GM23338 (cell line): ENCODE results near the gene RSBN1L. TPM values are rescaled to one million over a fixed set of nuclear protein-coding genes. Genes with fewer than 3 reads are reported as not detected.
A peak's percentile ranks its signal among the peaks of the same experiment; 100 is the strongest.

Source experiments
- ATAC-seq: fragments of 200-7000 bp; cut with Tn5 transposase; 3 replicates; pipeline ENCODE4 v1.9.1; 2020
- DNase-seq: peaks from one replicate; pipeline ENCODE4 v3.0.0-alpha.2; 2015; ENCODE audit warnings: low spot score
- H2AFZ ChIP-seq: fragments of 200-600 bp; sonication (generic); 2 replicates; pipeline ENCODE4 v1.8.0; 2016; ENCODE audit warnings: antibody characterized with exemption, mild to moderate bottlenecking, moderate library complexity
- H3F3A ChIP-seq: fragments of 200-600 bp; sonication (generic); replicated peaks from 2 replicates; pipeline ENCODE4 v1.8.0; 2017; ENCODE audit warnings: antibody characterized with exemption, mixed run types, low read depth
- H3K27ac ChIP-seq: fragments of 200-600 bp; sonication (generic); 2 replicates; pipeline ENCODE4 v1.6.1; 2016; ENCODE audit warnings: low read depth
- H3K27me3 ChIP-seq: fragments of 200-600 bp; sonication (generic); 2 replicates; pipeline ENCODE4 v1.8.0; 2016; ENCODE audit warnings: mild to moderate bottlenecking, mixed run types, moderate library complexity; ENCODE audit not compliant: insufficient read depth
- H3K36me3 ChIP-seq: fragments of 200-600 bp; sonication (generic); 2 replicates; pipeline ENCODE4 v1.8.0; 2016; ENCODE audit warnings: mild to moderate bottlenecking; ENCODE audit not compliant: insufficient read depth
- H3K4me1 ChIP-seq: fragments of 200-600 bp; sonication (generic); 2 replicates; pipeline ENCODE4 v1.8.0; 2016; ENCODE audit warnings: mild to moderate bottlenecking, moderate library complexity; ENCODE audit not compliant: insufficient read depth
- H3K4me2 ChIP-seq: fragments of 200-600 bp; sonication (generic); 2 replicates; pipeline ENCODE4 v1.7.1; 2017; ENCODE audit warnings: mixed run types
- H3K4me3 ChIP-seq: fragments of 200-600 bp; sonication (generic); 2 replicates; pipeline ENCODE4 v1.6.1; 2016; ENCODE audit warnings: mixed run types
- H3K79me2 ChIP-seq: fragments of 200-600 bp; sonication (generic); replicated peaks from 2 replicates; pipeline ENCODE4 v1.8.0; 2017; ENCODE audit warnings: mild to moderate bottlenecking; ENCODE audit not compliant: insufficient read depth
- H3K9me2 ChIP-seq: fragments of 200-600 bp; sonication (generic); 2 replicates; pipeline ENCODE4 v1.8.0; 2017; ENCODE audit not compliant: insufficient read depth
- H4K20me1 ChIP-seq: fragments of 200-600 bp; sonication (generic); replicated peaks from 2 replicates; pipeline ENCODE4 v1.8.0; 2017; ENCODE audit warnings: mild to moderate bottlenecking; ENCODE audit not compliant: insufficient read depth
- H3K27ac Mint-ChIP-seq: 2 replicates; pipeline ENCODE4 v1.8.0; 2020; ENCODE audit warnings: inconsistent platforms, mild to moderate bottlenecking, moderate library complexity, mixed read lengths
- H3K27me3 Mint-ChIP-seq: 3 replicates; pipeline ENCODE4 v1.8.0; 2022; ENCODE audit warnings: low read depth, mild to moderate bottlenecking, moderate library complexity, mixed read lengths, inconsistent platforms; ENCODE audit not compliant: insufficient read depth, poor library complexity
- H3K36me3 Mint-ChIP-seq: 3 replicates; pipeline ENCODE4 v1.8.0; 2021; ENCODE audit warnings: low read depth, mild to moderate bottlenecking, inconsistent platforms, moderate library complexity, mixed read lengths
- H3K4me1 Mint-ChIP-seq: 3 replicates; pipeline ENCODE4 v1.8.0; 2020; ENCODE audit warnings: mild to moderate bottlenecking, inconsistent platforms, mixed read lengths
- H3K4me3 Mint-ChIP-seq: 3 replicates; pipeline ENCODE4 v1.8.0; 2021; ENCODE audit warnings: moderate library complexity, mild to moderate bottlenecking, inconsistent platforms, mixed read lengths
- H3K9me3 Mint-ChIP-seq: 3 replicates; pipeline ENCODE4 v1.8.0; 2020; ENCODE audit warnings: moderate library complexity, mild to moderate bottlenecking, inconsistent platforms, mixed read lengths
- CREB1 ChIP-seq: fragments of 250-450 bp; sonication (Bioruptor Pico); IDR thresholded peaks from 2 replicates; pipeline ENCODE4 v1.5.0; 2020; ENCODE audit warnings: low read depth, mild to moderate bottlenecking, moderate library complexity
- CTCF ChIP-seq, 2 experiments: fragments of 200-600 bp in 1 of 2; sonication (generic) in 1 of 2; conservative IDR thresholded peaks; 2 replicates each; pipeline versions ENCODE4 v1.5.1 to v1.6.1; 2016 to 2017; ENCODE audit warnings: antibody characterized with exemption in 2 of 2, low read depth in 2 of 2, mild to moderate bottlenecking in 2 of 2, moderate library complexity in 1 of 2
- ETS1 ChIP-seq: IDR thresholded peaks from 2 replicates; pipeline ENCODE4 v1.6.1; 2016; ENCODE audit warnings: antibody characterized with exemption
- EZH2 ChIP-seq: fragments of 200-600 bp; sonication (generic); IDR thresholded peaks from one replicate; pipeline ENCODE4 v1.8.0; 2017; ENCODE audit warnings: antibody characterized with exemption, mild to moderate bottlenecking, low read depth; ENCODE audit not compliant: unreplicated experiment
- EZH2phosphoT487 ChIP-seq: fragments of 200-600 bp; sonication (generic); IDR thresholded peaks from one replicate; pipeline ENCODE4 v1.8.1; 2018; ENCODE audit warnings: antibody characterized with exemption; ENCODE audit not compliant: unreplicated experiment
- JUNB ChIP-seq: IDR thresholded peaks from one replicate; pipeline ENCODE4 v1.6.1; 2016; ENCODE audit warnings: antibody characterized with exemption; ENCODE audit not compliant: unreplicated experiment
- NANOG ChIP-seq: IDR thresholded peaks from 2 replicates; pipeline ENCODE4 v1.6.1; 2016; ENCODE audit warnings: antibody characterized with exemption, borderline replicate concordance
- REST ChIP-seq: IDR thresholded peaks from one replicate; pipeline ENCODE4 v1.6.1; 2018; ENCODE audit warnings: antibody characterized with exemption; ENCODE audit not compliant: unreplicated experiment
- STAT1 ChIP-seq: IDR thresholded peaks from one replicate; pipeline ENCODE4 v1.6.1; 2016; ENCODE audit warnings: antibody characterized with exemption; ENCODE audit not compliant: unreplicated experiment
- ZNF114 ChIP-seq: fragments of 250-450 bp; sonication (Bioruptor Pico); IDR thresholded peaks from 2 replicates; pipeline ENCODE4 v1.5.0; 2020; ENCODE audit warnings: mild to moderate bottlenecking, moderate library complexity
- ZNF331 ChIP-seq: fragments of 250-450 bp; sonication (Bioruptor Pico); IDR thresholded peaks from 2 replicates; pipeline ENCODE4 v1.5.0; 2020; ENCODE audit warnings: low read depth, mild to moderate bottlenecking, moderate library complexity
- polyA plus RNA-seq: library from polyadenylated mRNA; unstranded; fragments of >200 nt; fragmentation: Nextera tagmentation; extraction: Ambion mirVana; gene quantifications from 2 replicates; pipeline ENCODE4 v1.2.1, GENCODE V29; 2016
- total RNA-seq: library from RNA; depleted of rRNA; stranded (reverse); fragments of >200 nt; shearing (Covaris generic); gene quantifications from 2 replicates; pipeline ENCODE4 v1.2.3, GENCODE V29; 2014

Gene RSBN1L
- total and polyA plus RNA-seq, 2 experiments from 2014 or later, result 9.7 to 19.7 TPM

GRCh38 chr7:77729574-77730348 is 33.5 kb downstream of the RSBN1L start:
- ATAC-seq (no peak), DNase-seq (no peak)
- Mint-ChIP-seq H3K36me3 (no peaks in the 10 kb centered on the region), H3K4me1 (peaks cover 28% of the 10 kb centered on the region), H3K4me3 (no peak overlapping the region), H3K27me3 (no peaks in the 10 kb centered on the region), H3K27ac (no peak overlapping the region; the same call in 1 of the 2 replicates), H3K9me3 (no peaks in the 10 kb centered on the region)
- peaks cover 19% of the 10 kb centered on the region; the same call in 1 of the 2 replicates for H4K20me1 ChIP-seq
- no peaks in the 10 kb centered on the region for H3K9me2 ChIP-seq
- H3K27ac ChIP-seq, result no peak overlapping the region; the same call in 1 of the 2 replicates
- H3K4me3 ChIP-seq, result no peak overlapping the region
- TF ChIP-seq EZH2, result no peak
- TF ChIP-seq STAT1, result no peak
- no peak for TF ChIP-seq ETS1
- no peak for TF ChIP-seq REST
- TF ChIP-seq EZH2phosphoT487, result no peak
- TF ChIP-seq CREB1 (CRISPR knock-in tag), result no peak
- TF ChIP-seq NANOG, result no peak
- no peak for TF ChIP-seq ZNF331
- no peak for TF ChIP-seq JUNB
- TF ChIP-seq CTCF (conservative IDR thresholded peaks at IDR 0.05; ENCODE audit: low read depth in 2 of 2), result no peak
- TF ChIP-seq ZNF114 (CRISPR knock-in tag), result no peak
- no peaks in the 10 kb centered on the region for H3K27me3 ChIP-seq
- no peaks in the 10 kb centered on the region for H3F3A ChIP-seq
- peaks cover 33% of the 10 kb centered on the region for H3K4me1 ChIP-seq
- no peaks in the 10 kb centered on the region for H3K36me3 ChIP-seq
- H3K4me2 ChIP-seq, result 0 out of 2 replicates have a peak overlapping the region, but pooled peaks have one; percentile 15
- H3K79me2 ChIP-seq, result peaks cover 99% of the 10 kb centered on the region
- H2AFZ ChIP-seq, result no peak overlapping the region
